Measurements from ENCODE around the gene CALHM3.

Gene CALHM3

DNA sequence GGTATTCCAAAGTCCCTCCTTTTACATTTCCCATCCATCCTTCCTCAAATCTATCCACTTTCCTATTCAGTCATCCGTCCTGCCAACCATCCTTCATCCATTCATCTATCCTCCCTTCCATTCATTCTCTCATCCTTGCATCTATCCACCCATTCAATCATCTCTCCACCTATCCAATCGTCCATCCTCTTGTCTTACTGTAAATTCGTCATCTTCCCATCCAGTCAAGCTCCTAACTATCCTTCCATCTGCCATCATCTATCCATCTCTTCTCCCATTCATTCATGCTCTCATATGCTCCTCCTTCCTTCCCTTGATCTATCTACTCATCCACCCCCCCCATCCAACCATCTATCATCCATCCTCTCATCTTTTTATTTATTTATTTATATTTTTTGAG is 5.0 kb downstream of the CALHM3 start:
- FAIRE-seq, result no peak

DNA sequence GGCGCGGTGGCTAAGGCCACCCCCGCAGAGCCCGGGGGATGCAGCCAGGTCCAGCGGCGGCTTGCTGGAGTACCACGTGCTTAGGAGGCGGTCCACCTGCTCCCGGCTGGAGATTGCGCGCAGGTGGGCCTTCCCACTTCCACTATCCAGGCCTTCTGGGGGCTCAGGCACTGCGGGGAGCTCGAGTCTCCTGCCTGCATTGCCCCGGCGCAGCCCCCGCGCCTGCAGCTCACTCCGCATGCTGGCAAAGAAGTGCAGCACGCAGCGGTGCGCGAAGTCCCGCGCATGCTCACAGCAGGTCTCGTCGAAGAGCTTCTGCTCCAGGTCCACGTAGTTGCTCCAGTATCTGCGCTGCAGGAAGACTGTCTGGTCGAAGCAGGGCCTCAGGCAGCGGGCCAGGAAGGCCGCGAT is 5.8 kb downstream of the CALHM3 start:
- FAIRE-seq, result no peak

DNA sequence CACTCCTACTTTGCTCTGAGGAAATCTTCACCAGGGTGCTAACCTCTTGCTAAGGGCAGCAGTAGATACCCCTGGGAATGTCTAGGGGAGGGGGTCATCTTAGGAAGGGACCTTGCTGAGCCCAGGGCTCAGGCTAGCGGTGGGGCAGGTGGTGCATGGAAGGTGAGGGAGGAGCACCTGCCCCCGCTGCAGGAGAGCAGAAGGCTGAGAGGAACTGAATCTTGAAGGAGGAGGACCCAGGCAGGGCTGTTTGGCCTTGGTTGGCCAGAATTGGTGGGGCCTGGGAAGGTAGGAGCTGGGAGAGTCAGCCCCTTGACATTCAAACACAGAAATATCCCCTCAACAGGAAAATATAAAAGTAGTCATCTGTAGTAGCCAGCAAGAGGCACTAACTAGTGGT is 7.0 kb downstream of the CALHM3 start:
- FAIRE-seq, result no peak

DNA sequence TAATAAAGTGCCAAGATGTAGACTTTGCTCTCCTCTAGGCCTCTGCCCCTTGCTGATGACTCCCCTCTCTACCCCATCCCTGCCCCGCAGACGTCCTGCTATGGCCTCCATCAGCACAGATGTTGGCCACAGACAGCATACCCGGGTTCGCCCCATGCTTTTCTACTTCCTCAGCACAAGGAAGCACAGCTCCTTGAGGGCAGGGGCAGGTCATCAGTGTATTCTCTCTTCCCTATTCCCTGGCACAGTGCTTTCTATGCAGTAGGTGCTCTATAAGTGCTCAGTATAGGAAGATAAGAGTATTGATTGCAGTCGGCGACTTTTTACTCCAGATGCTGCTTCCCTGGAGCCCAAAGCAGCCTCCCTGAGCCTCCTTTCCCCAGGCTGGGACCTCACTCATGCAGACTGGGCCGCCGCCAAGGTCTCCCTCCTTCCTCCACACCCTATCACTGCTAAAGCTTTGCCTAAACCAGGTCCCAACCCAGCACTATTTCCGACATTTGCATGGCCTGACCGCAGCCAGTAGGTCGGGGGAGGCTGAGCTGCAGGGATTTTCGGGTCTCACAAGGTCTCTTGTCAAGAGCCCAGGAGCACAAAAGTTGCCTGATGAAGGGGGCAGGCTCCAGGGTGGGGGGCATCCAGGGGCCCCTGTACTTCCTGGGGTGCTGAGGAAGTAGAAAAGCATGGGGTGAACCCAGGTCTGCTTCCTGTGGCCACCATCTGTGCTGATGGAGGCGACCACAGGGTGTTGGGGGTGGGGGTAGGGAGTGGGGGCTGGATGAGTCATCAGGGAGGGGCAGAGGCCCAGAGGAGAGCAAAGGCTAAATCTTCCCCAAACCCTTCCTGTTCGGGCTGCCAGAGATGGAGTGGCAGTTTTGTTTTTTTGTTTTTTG is 8.0 kb downstream of the CALHM3 start:
- FAIRE-seq, result no peak

DNA sequence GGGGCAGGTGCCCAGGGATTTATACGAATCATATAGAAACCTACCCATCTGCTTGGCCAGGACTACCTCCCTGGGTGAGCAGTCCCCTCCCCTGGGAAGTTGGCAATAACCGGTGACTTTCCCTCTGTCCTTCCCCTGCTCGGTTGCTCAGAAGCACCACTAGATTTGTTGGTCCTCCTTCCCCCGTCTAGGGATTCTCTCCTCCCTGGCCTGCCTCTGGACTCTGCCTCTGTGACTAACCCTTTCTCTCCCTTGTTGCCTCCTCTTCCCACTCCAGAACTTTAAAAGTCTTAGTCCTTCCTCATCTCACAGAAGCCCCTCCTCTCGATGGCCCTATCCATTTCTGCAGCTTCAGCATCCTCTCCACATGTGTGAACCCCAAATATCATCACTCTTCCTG is 9.8 kb downstream of the CALHM3 start:
- FAIRE-seq, result no peak

DNA sequence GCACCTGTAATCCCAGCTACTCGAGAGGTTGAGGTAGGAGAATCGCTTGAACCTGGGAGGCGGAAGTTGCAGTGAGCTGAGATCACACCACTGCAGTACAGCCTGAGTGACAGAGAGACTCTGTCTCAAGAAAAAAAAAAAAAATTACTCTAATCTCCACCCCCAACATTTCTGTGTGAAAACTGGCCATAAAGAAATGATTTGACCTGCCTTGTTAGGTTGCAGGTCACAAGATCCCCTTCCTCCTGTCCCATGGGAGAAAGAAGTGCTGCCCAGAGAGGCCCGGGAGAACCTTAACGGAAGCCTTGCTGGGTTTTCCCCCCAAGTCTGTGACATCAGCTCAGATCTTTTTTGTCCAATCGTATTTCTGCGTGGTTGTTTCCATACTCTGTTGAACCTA is 11.6 kb downstream of the CALHM3 start:
- no peak for FAIRE-seq

DNA sequence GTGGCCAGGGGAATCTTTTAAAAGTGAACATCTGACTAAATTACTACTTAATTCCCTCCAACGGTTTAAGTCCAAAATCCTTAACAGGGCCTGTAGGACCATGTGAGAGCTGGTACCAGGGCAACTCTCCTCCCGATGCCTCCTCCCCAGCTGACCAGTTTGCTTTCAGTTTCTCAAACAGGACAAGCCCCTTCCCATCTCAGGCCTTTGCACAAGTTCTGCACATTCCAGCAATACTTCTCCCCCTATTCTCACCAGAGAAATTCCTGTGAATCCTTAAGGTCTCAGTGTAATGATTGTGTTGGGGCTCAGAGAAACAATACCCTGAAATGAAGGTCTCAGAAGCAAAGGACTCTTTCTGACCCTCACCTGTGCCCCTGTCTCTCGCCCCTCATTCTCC is 12.3 kb downstream of the CALHM3 start:
- FAIRE-seq, result no peak

DNA sequence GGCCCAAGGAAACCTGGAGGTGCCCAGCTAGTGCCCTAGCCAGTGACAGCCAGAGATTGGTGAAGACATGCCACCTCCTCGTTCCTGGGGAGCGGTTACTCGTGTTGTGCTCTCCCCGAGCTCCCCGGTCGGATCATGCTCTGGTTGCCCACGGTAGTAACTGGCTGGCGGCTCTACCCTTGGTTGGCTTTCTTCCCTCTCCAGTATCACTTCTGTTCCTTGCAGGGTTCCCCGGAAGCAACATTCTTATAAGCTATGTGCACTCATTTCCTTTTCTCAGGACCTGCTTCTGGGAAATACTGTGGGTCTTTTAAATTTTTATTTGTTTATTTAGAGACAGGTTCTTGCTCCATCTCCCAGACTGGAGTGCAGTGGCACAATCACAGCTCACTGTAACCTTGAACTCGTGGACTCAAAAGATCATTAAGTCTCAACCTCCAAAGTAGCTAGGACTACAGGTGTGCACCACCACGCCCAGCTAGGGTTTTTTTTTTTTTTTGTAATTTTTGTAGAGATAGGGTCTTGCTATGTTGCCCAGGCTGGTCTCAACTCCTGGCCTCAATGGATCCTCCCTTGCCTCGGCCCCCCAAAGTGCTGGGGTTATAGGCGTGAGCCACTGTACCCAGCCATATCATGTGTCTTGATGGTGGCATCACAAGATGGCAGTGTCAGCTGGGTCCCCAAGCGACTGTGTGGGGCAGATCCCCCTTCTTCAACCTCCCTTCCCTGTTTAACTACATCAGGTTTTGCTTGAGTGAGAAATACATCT is 13.4 kb downstream of the CALHM3 start:
- no peak for FAIRE-seq

DNA sequence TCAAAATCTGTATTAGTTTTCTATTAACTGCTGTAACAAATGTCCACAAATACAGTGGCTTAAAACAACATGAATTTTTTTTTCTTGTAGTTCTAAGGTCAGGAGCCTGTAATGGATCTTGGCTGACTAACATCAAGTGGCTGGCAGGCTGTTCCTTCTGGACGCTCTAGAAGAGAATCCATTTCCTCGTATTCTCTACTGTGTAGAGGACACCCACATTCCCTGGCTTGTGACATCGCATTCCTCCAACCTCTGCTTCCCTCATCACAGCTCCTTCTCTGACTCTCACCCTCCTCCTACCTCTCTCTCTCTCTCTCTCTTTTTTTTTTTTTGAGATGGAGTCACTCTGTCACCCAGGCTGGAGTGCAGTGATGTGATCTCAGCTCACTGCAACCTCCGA is 15.5 kb downstream of the CALHM3 start:
- no peak for FAIRE-seq

GRCh38 chr10:103459615-103460014 is 19.4 kb downstream of the CALHM3 start:
- no peak for FAIRE-seq

- no peak for FAIRE-seq
Observed at GRCh38 chr10:103458720-103459119, 20.3 kb downstream of the CALHM3 start, which contains the start of gene CALHM1. CALHM1 (minus strand) TSS chr10:103458900; CDS start chr10:103458751, 149 bp downstream.

DNA sequence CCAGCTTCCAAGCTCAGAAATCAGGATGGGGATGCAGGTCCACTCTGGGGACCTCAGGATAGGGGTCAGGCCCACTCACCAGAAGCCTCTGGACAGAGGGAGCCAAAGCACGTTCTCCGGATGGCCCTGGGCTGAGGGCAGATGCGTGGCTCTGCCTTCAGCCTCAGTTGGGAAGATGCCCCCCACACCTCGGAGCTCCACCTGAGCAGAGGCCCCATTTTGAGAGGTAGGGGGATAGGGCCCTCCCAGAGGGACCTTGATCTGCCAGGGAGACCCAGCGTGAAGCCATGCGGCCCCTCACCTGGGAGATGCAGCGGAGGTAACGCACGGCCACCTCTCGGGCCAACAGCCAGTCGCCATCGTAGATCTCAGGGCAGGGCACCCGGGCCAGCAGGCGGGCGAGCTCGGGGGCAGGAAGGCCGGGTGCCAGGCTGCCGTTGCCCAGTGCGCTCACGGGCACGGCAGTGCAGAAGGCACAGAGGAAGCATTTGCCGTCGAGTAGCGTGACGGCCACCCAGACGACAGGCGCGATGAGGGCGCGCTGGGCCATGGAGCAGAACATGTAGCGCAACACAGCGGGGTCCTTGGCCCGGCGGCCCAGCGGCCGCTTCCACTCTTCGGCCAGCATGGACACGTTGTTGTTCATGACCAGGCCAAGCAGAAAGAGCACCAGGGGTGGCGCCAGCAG is 21.0 kb downstream of the CALHM3 start:
- FAIRE-seq, result no peak

DNA sequence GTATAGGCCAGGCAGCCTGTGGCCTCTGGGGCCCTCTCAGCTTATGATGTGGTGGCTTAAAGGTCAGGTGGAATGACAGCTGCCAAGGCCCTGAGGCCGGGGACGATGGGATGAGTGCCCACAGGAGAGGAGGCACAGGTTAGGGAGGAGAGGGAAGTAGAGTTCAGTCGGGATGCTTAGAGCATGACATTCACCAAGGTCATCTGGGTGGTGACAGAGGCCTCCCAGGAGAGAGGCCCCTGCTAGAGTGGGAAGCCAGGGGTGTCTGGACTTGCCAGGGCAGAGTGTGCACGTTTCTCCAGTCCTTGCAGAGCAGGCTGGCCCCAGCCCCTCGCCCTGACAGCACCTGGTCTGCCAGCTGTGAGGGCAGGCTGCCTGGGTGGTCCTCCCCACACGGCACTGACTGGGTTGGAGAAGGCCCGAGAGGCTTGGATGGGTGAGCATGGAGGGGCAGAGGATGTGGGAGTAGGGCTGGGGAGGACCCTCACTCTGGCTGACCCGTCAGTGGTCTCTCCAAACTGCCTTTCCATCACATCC is 21.8 kb downstream of the CALHM3 start:
- FAIRE-seq, result no peak

- no peak for FAIRE-seq
Observed at GRCh38 chr10:103456074-103456660, 22.9 kb downstream of the CALHM3 start.

GRCh38 chr10:103455235-103455634 is 23.8 kb downstream of the CALHM3 start:
- FAIRE-seq, result no peak

- no peak for FAIRE-seq
Observed at GRCh38 chr10:103454026-103454425, 25.0 kb downstream of the CALHM3 start.

GRCh38 chr10:103452506-103453230 is 26.4 kb downstream of the CALHM3 start:
- FAIRE-seq, result no peak

- FAIRE-seq, result no peak
Observed at GRCh38 chr10:103451831-103452505, 27.1 kb downstream of the CALHM3 start, which contains the start of gene CALHM2. CALHM2 (minus strand) TSS chr10:103452370; CDS start chr10:103449941, 2,429 bp downstream.

DNA sequence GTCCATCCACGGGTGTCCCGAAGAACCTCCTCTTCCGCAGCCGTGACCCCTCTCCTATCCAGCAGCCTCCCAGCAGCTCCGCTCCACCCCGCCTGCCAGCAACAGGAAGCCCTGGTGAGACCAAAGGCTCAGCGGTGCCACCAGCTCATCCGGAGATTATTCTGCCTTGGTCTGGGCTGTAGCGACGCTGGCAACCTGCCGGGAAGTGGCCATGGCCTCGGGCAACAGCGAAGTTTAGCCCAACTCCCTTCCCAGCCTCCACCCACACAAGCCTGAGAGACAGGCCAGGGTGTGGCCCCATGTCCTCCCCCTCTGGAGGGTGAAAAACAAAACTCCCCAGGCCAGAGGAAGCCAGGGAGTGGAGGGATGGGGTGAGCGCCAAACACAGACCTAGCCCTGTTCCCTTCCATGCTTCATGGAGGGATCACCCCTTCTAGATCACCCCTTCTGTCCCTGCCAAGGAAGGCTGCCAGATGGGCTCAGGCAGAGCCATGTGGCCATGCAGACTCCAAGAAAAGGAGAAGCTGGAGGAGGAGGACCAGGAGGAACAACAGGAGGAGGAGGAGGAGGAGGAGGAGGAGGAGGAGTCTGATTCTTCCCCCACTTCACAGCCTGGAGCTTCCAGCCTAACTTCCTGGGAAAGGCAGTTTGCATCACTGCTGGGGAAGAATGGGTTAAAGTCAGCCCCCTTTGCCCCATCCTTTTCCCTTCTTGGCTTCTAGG is 27.8 kb downstream of the CALHM3 start:
- no peak for FAIRE-seq

GRCh38 chr10:103450201-103450695 is 28.8 kb downstream of the CALHM3 start:
- FAIRE-seq, result no peak

Data from endometrium (tissue), 2 donors.